ENCODE data around the gene ABL2. TPM values are rescaled to one million over a fixed set of nuclear protein-coding genes. Genes with fewer than 3 reads are reported as not detected.

ABL2 gene
- total RNA-seq, 4 donors from 2014 or later = 6.8 to 22.2 (median 12.2) TPM

- H3K27me3 ChIP-seq = no peaks in the 10 kb centered on the region
- 84% methylated on average over 2 of the region's 2 CpGs for WGBS
Measured at GRCh38 chr1:179053486-179053885, 176.0 kb downstream of the ABL2 start.

GRCh38 chr1:179052776-179053175 is 176.7 kb downstream of the ABL2 start:
- Histone ChIP-seq H3K36me3 (peaks cover 32% of the 10 kb centered on the region), H3K27ac (no peak overlapping the region), H3K4me1 (no peaks in the 10 kb centered on the region), H3K27me3 (no peaks in the 10 kb centered on the region), H3K4me3 (no peak overlapping the region), H3K9me3 (no peaks in the 10 kb centered on the region)
- WGBS = 88% methylated on average over 2 of the region's 2 CpGs
- DNase-seq (ENCODE audit: low spot score in 2 of 2) = no peak
- TF ChIP-seq CTCF (IDR thresholded peaks at IDR 0.05) = no peak
- TF ChIP-seq POLR2AphosphoS5 (IDR thresholded peaks at IDR 0.05) = no peak
- no peak for TF ChIP-seq POLR2A (IDR thresholded peaks at IDR 0.05)
- no peak for TF ChIP-seq EP300 (IDR thresholded peaks at IDR 0.05)

More at GRCh38 chr1:179053486-179053885, 176.0 kb downstream of the ABL2 start:
- TF ChIP-seq POLR2AphosphoS5 (IDR thresholded peaks at IDR 0.05) = no peak
- TF ChIP-seq POLR2A (IDR thresholded peaks at IDR 0.05) = no peak
- TF ChIP-seq EP300 (IDR thresholded peaks at IDR 0.05) = no peak
- no peak for TF ChIP-seq CTCF (IDR thresholded peaks at IDR 0.05)
- H3K27ac ChIP-seq = no peak overlapping the region
- H3K9me3 ChIP-seq = no peaks in the 10 kb centered on the region
- no peak for DNase-seq (ENCODE audit: low spot score in 2 of 2)
- H3K36me3 ChIP-seq = peaks cover 35% of the 10 kb centered on the region
- H3K4me1 ChIP-seq = no peaks in the 10 kb centered on the region
- H3K4me3 ChIP-seq = no peak overlapping the region

Other genes with a start within 250 kb of the ABL2 start
- gene FAM20B, start 203.8 kb downstream of the ABL2 start, total RNA-seq = 10 to 100 TPM; 18.1 to 30.6 (median 21.7) TPM
- gene TOR3A, start 147.6 kb downstream of the ABL2 start, total RNA-seq = 10 to 100 TPM; 23.6 to 31.4 (median 29.6) TPM
- 10 to 100 TPM; 13.7 to 39.9 (median 23.1) TPM for gene SOAT1, start 64.1 kb upstream of the ABL2 start, total RNA-seq
- 1 to 10 TPM in 1 of 4 donors, not detected in 3; 1.3 TPM for gene AXDND1, start 136.3 kb upstream of the ABL2 start, total RNA-seq